Measurements from ENCODE around the gene ADARB1. TPM values are rescaled to one million over a fixed set of nuclear protein-coding genes. Genes with fewer than 3 reads are reported as not detected.
"Not testable (repeated sequence)": the region's sequence is repeated elsewhere in the genome, so short reads cannot be mapped to it uniquely, and the experiment has no call there.

Gene ADARB1
- total RNA-seq, 1 donor from 2014 or later: 14.0 TPM

GRCh38 chr21:45132841-45133573 lies 58.6 kb downstream of the ADARB1 start:
- TF ChIP-seq CTCF (IDR thresholded peaks at IDR 0.05; ENCODE audit: insufficient read depth, low read length, severe bottlenecking): no peak
- FAIRE-seq (no peak), DNase-seq (ENCODE audit: low read depth) (no peak)
- Histone ChIP-seq H3K4me3 (ENCODE audit: low read depth, low read length) (no peak overlapping the region), H3K36me3 (ENCODE audit: control insufficient read depth, insufficient read depth, low read length) (no peaks in the 10 kb centered on the region), H3K27me3 (ENCODE audit: control insufficient read depth, insufficient read depth, low read length) (no peaks in the 10 kb centered on the region)

GRCh38 chr21:45133574-45134278 lies 59.3 kb downstream of the ADARB1 start:
- not testable (repeated sequence) for H3K36me3 ChIP-seq (ENCODE audit: control insufficient read depth, insufficient read depth, low read length); H3K27me3 ChIP-seq (ENCODE audit: control insufficient read depth, insufficient read depth, low read length); H3K4me3 ChIP-seq (ENCODE audit: low read depth, low read length); FAIRE-seq; DNase-seq (ENCODE audit: low read depth)

- H3K27me3 ChIP-seq (ENCODE audit: control insufficient read depth, insufficient read depth, low read length): no peaks in the 10 kb centered on the region
- FAIRE-seq (no peak), DNase-seq (ENCODE audit: low read depth) (no peak)
- no peaks in the 10 kb centered on the region for H3K36me3 ChIP-seq (ENCODE audit: control insufficient read depth, insufficient read depth, low read length)
- H3K4me3 ChIP-seq (ENCODE audit: low read depth, low read length): no peak overlapping the region
- no peak for TF ChIP-seq CTCF (IDR thresholded peaks at IDR 0.05; ENCODE audit: insufficient read depth, low read length, severe bottlenecking)
Observed at GRCh38 chr21:45134279-45135076, 60.1 kb downstream of the ADARB1 start.

GRCh38 chr21:45135122-45135521 lies 60.7 kb downstream of the ADARB1 start:
- FAIRE-seq (no peak), DNase-seq (ENCODE audit: low read depth) (no peak)
- Histone ChIP-seq H3K4me3 (ENCODE audit: low read depth, low read length) (no peak overlapping the region), H3K27me3 (ENCODE audit: control insufficient read depth, insufficient read depth, low read length) (no peaks in the 10 kb centered on the region), H3K36me3 (ENCODE audit: control insufficient read depth, insufficient read depth, low read length) (no peaks in the 10 kb centered on the region)
- TF ChIP-seq CTCF (IDR thresholded peaks at IDR 0.05; ENCODE audit: insufficient read depth, low read length, severe bottlenecking): no peak

GRCh38 chr21:45135868-45136267 lies 61.5 kb downstream of the ADARB1 start:
- DNase-seq (ENCODE audit: low read depth) (no peak), FAIRE-seq (no peak)
- Histone ChIP-seq H3K4me3 (ENCODE audit: low read depth, low read length) (no peak overlapping the region), H3K36me3 (ENCODE audit: control insufficient read depth, insufficient read depth, low read length) (no peaks in the 10 kb centered on the region), H3K27me3 (ENCODE audit: control insufficient read depth, insufficient read depth, low read length) (no peaks in the 10 kb centered on the region)
- no peak for TF ChIP-seq CTCF (IDR thresholded peaks at IDR 0.05; ENCODE audit: insufficient read depth, low read length, severe bottlenecking)

GRCh38 chr21:45136500-45136899 lies 62.1 kb downstream of the ADARB1 start:
- no peak for TF ChIP-seq CTCF (IDR thresholded peaks at IDR 0.05; ENCODE audit: insufficient read depth, low read length, severe bottlenecking)
- H3K36me3 ChIP-seq (ENCODE audit: control insufficient read depth, insufficient read depth, low read length): no peaks in the 10 kb centered on the region
- no peak overlapping the region for H3K4me3 ChIP-seq (ENCODE audit: low read depth, low read length)
- H3K27me3 ChIP-seq (ENCODE audit: control insufficient read depth, insufficient read depth, low read length): no peaks in the 10 kb centered on the region
- no peak for DNase-seq (ENCODE audit: low read depth)
- FAIRE-seq: no peak

Data from bronchial epithelial cell (primary cell).